Astrocyte of the cerebellum (primary cell): ENCODE measurements around the gene ARHGEF19.

Experiments
- DNase-seq: peaks from one replicate; pipeline ENCODE4 v3.0.0-alpha.2; 2011; ENCODE audit warnings: low read depth
- H3K4me3 ChIP-seq: 2 replicates; pipeline ENCODE4 v1.5.1; 2011; ENCODE audit warnings: mild to moderate bottlenecking, low read depth, low read length, moderate library complexity
- in situ Hi-C: cut with HindIII; loops from 2 replicates; pipeline ENCODE4 v1.10.0; 2017; ENCODE audit warnings: low sequenced_read_pairs
- TF ChIP-seq, protein P1 (sequence below): IDR thresholded peaks from 2 replicates; pipeline ENCODE4 v1.5.1; 2012; ENCODE audit warnings: low read length, low read depth, moderate library complexity, mild to moderate bottlenecking; ENCODE audit errors: missing control alignments

The ARHGEF19 gene

DNA sequence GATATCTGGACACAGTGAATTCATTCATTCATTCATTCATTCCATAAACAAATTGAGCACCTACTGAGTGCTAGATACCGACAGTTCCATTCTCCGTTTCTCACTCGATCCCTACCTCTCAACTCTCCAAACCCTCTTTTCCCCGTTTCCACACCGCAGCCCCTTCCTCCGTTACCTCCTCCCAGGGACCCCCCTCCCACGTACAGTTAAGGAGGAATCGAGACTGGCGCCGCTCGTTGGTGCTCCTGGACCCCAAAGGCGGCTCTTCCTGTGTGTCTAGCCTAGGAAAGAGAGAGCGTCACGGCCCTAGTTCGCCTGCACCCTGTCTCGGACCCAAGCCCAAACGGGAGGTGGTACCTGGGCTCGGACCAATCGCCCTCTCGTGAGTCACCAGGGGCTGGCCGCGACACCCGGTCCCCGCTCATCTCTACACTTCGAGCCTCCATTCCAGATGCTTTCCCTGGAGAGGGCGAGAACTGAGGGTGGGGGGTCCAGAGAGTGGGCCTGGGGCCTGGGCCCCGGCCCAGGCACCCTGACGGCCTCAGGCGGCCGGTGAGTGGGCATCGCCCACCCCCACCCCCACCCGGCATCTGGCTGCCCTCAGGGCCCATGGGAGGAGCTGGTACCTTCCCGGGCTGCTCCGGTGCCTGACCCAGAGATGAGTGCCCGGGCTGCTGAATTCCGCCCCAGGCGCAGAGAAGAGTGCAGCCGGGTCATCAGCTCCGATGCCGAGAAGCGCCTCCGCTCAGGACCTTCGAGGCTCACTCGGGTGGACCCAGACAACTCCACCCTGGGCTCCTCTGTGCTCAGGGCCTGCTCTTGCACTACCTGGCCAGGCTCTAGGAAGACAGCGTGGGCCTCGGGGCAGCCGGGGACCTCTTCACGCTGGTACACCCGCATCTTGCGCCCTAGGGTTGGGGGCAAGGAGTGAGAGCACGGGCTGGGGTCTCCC lies 4.9 kb downstream of the ARHGEF19 start:
- in situ Hi-C loops: no loop called here
- no peak for DNase-seq
- H3K4me3 ChIP-seq: peak overlapping the region; percentile 46
- TF ChIP-seq, protein P1, sequence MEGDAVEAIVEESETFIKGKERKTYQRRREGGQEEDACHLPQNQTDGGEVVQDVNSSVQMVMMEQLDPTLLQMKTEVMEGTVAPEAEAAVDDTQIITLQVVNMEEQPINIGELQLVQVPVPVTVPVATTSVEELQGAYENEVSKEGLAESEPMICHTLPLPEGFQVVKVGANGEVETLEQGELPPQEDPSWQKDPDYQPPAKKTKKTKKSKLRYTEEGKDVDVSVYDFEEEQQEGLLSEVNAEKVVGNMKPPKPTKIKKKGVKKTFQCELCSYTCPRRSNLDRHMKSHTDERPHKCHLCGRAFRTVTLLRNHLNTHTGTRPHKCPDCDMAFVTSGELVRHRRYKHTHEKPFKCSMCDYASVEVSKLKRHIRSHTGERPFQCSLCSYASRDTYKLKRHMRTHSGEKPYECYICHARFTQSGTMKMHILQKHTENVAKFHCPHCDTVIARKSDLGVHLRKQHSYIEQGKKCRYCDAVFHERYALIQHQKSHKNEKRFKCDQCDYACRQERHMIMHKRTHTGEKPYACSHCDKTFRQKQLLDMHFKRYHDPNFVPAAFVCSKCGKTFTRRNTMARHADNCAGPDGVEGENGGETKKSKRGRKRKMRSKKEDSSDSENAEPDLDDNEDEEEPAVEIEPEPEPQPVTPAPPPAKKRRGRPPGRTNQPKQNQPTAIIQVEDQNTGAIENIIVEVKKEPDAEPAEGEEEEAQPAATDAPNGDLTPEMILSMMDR: no peak

DNA sequence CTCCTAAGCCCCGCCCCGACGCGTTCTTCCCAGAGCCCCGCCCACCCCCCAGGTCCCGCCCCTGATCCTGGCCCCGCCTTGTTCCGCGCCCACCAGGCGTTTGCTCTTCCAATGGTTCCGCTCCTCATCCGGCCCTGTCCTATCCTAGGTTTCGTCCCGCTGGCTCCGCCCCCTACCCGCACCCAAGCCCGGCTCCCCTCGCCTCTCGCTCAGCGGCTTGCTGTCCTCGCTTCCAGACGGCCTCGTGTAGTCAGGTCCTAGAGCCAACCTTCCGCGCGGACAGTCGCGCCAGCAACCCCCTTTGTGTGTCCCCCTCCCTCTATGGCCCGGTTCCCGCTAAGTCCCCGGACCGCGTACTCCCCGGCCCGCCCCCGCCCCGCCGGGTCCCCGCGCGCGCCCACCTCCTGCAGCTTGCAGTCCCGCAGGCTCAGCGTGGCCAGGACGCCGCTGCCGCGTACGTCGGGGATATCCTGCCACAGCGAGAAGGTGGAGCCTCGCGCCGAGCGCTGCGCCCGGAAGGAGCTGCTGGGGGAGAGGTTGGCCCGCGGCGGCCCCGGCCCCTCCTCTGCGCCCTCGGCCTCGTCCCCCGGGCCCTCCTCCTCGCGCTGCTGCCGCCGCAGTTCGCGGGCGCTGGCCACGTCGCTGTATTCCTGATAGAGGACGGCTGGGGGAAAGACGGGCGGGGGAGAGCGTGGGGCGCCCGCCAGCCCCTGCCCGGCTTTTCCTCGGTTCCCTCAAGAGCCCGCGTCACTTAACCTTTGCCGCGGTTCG lies 5.7 kb downstream of the ARHGEF19 start:
- peak; percentile 96 for DNase-seq
- H3K4me3 ChIP-seq: peak overlapping the region; percentile 46
- TF ChIP-seq, protein P1: no peak
- in situ Hi-C loops: no loop called here

DNA sequence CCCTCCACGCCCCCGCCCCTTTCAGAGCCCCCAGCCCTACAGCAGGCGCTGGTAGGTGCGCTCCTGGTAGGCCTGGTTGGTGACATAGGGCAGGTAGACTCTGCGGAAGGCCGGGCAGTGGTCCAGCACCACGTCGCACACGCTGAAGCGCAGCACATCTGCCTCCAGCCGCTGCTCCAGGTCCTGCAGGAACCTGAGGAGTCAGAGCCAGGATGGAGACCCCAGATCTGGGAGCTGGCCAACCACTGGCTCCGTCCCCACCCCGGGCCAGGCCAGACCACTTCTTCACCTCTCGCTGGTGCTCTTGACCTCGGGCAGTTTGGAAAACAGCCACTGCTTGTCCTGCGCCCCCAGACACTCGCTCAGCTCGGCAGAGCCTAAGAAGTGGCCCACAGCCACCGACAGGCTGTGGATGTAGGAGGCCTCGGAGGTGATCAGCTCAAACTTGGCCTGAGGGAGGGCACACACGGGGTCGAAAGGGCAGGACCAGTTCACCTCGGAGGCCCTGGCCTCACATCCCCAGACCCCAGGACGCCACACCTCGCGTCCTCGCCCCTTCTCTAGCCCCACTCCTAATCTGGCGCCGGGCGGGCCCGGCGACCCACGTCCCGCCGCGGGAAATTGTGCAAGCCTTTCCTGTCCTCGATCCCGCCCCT lies 6.4 kb downstream of the ARHGEF19 start:
- in situ Hi-C loops: no loop called here
- peak overlapping the region; percentile 33 for H3K4me3 ChIP-seq
- TF ChIP-seq, protein P1: no peak
- DNase-seq: no peak

DNA sequence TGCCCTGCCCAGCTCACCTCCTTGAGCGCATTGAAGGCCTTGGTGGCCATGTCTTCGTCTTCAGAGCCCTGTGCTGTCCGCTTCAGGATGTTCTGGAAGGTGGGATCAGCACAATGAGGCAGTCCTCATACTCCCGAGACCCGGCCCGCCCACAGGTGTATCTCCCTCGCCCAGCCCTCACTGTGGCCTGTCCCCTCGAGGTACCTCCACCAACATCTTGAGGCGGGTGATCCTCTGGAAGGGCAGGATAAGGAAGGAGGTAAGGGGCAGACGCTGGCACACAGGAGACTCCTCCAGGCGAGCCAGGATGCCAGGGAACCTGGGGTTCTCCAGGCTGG lies 7.1 kb downstream of the ARHGEF19 start:
- no peak for DNase-seq
- H3K4me3 ChIP-seq: no peak overlapping the region
- TF ChIP-seq, protein P1: no peak
- in situ Hi-C loops: no loop called here

DNA sequence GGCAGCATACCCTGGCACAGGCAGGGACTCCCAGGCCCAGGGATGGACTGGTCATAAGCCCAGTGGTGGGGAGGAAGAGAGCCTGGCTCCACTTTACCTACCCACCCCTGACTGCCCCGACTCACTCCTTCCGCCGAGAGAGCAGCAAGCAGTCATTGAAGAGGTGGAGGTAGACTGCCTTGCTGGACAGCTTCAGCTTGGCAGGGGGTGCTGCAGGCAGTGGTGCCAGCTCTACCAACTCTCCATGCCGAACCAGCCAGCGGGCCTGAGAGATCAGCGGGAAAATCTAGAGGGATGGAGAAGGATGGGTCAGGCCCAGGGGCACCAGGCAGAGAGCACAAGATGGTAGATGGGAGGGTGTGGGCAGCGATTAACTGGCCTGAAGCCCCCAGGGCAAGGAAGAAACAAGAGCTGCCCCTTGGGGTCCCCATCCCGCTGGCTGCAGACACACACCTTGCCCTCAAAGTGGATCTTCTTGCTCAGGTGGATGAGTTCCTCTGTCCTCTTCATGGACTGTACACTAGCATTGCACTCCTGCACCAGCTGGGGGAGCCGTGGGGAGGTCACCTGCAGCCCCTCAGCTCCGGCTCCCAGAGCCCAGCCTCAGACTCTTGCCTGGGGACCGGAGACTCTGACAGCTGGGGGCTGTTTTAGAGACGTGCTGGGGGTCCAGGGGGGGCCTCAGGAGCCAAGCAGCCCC lies 7.7 kb downstream of the ARHGEF19 start:
- no peak for DNase-seq
- in situ Hi-C loops: no loop called here
- TF ChIP-seq, protein P1: peak; percentile 49
- no peak overlapping the region for H3K4me3 ChIP-seq

DNA sequence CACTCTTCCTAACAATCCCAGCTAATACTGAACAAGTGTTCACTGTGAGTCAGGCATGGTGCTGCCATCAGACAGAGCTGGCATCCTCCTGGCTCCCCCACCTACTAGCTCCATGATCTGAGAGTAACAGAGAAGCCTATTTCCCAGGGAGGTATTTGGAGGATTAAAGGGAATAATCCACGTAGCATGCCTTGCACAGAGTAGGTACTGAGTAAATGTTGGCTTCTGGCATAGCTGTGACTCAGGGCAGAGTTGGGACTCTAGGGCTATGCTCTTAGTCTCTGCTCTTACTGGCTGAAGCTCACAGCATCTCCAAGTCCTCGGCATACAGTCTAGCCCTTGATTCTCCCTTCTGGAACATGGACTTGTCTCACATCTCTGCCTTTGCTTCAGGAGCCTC lies 8.2 kb downstream of the ARHGEF19 start:
- H3K4me3 ChIP-seq: no peak overlapping the region
- no peak for DNase-seq
- TF ChIP-seq, protein P1: no peak
- in situ Hi-C loops: no loop called here
